Suprapubic skin (tissue), 4 donors: ENCODE measurements around the gene LINS1. TPM values are rescaled to one million over a fixed set of nuclear protein-coding genes. Genes with fewer than 3 reads are reported as not detected.

Experiments used
- DNase-seq, 2 donors: peaks; one replicate each; pipeline ENCODE4 v3.0.0-alpha.2; 2019; ENCODE audit warnings: low spot score in 2 of 2
- H3K27ac ChIP-seq: fragments of 200-600 bp; sonication (generic); one replicate; pipeline ENCODE4 v1.5.1; 2019
- H3K27me3 ChIP-seq: fragments of 200-600 bp; sonication (generic); one replicate; pipeline ENCODE4 v1.5.1; 2019
- H3K36me3 ChIP-seq: fragments of 200-600 bp; sonication (generic); one replicate; pipeline ENCODE4 v1.5.1; 2019
- H3K4me1 ChIP-seq: fragments of 200-600 bp; sonication (generic); one replicate; pipeline ENCODE4 v1.5.1; 2019
- H3K4me3 ChIP-seq: fragments of 200-600 bp; sonication (generic); one replicate; pipeline ENCODE4 v1.5.1; 2019; ENCODE audit warnings: mild to moderate bottlenecking
- H3K9me3 ChIP-seq: fragments of 200-600 bp; sonication (generic); one replicate; pipeline ENCODE4 v1.5.1; 2019
- EP300 ChIP-seq: sonication (generic); formaldehyde crosslinking; IDR thresholded peaks from one replicate; pipeline ENCODE4 v1.6.1; 2017; ENCODE audit warnings: antibody characterized with exemption
- POLR2A ChIP-seq, 2 donors: fragments of 450-650 bp; IDR thresholded peaks; one replicate each; pipeline ENCODE4 v1.6.1; 2017; ENCODE audit warnings: antibody characterized with exemption in 2 of 2, mild to moderate bottlenecking in 2 of 2, moderate library complexity in 2 of 2
- POLR2AphosphoS5 ChIP-seq, 3 donors: sonication (generic); formaldehyde crosslinking; IDR thresholded peaks; one replicate each; pipeline ENCODE4 v1.6.1; 2017; ENCODE audit warnings: antibody characterized with exemption in 3 of 3
- WGBS: methylation state at CpG from one replicate; pipeline ENCODE4 v1.1.5; 2018; 5-methylcytosine and 5-hydroxymethylcytosine counted together
- total RNA-seq, 4 donors: library from RNA; depleted of rRNA; stranded (reverse); fragments of >200 nt; gene quantifications; one replicate each; pipeline ENCODE4 v1.1.0, GENCODE V29; 2016
- TF ChIP-seq, protein P1 (sequence below), 2 donors: fragments of 200-600 bp in 1 of 2; fragments of 450-650 bp in 1 of 2; sonication (generic) in 1 of 2; IDR thresholded peaks; one replicate each; pipeline ENCODE4 v1.5.1; 2016 to 2019; ENCODE audit warnings: antibody characterized with exemption in 2 of 2, mild to moderate bottlenecking in 1 of 2, moderate library complexity in 1 of 2

Gene LINS1
- total RNA-seq, 4 donors from 2014 or later, result 17.6 to 25.2 (median 20.7) TPM

DNA sequence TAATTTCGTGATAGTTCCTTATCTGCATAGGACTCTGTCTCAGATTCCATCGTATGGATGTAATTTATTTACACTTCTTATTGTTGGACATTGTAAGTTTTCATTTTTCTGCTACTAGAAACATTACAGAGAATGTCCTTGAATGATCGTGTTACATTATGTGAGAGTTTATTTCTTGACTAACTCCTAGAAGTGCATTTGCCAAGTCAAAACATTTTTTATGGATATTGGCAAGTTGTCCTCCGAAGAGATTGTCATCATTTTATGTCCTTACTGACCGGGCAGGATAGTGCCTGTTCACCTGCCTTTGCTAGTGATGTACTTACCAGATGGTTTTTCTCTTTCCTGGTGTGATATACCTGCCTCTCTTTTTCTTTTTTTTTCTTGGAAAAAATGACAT, 13.8 kb upstream of the LINS1 start:
- WGBS, result 28% methylated on average over 5 of the region's 5 CpGs
- no peak overlapping the region for H3K4me3 ChIP-seq
- no peaks in the 10 kb centered on the region for H3K4me1 ChIP-seq
- no peak for TF ChIP-seq POLR2A (IDR thresholded peaks at IDR 0.05)
- TF ChIP-seq, protein P1, sequence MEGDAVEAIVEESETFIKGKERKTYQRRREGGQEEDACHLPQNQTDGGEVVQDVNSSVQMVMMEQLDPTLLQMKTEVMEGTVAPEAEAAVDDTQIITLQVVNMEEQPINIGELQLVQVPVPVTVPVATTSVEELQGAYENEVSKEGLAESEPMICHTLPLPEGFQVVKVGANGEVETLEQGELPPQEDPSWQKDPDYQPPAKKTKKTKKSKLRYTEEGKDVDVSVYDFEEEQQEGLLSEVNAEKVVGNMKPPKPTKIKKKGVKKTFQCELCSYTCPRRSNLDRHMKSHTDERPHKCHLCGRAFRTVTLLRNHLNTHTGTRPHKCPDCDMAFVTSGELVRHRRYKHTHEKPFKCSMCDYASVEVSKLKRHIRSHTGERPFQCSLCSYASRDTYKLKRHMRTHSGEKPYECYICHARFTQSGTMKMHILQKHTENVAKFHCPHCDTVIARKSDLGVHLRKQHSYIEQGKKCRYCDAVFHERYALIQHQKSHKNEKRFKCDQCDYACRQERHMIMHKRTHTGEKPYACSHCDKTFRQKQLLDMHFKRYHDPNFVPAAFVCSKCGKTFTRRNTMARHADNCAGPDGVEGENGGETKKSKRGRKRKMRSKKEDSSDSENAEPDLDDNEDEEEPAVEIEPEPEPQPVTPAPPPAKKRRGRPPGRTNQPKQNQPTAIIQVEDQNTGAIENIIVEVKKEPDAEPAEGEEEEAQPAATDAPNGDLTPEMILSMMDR (IDR thresholded peaks at IDR 0.05), result no peak
- no peak for TF ChIP-seq EP300
- TF ChIP-seq POLR2AphosphoS5 (IDR thresholded peaks at IDR 0.05), result no peak
- peaks cover 46% of the 10 kb centered on the region for H3K36me3 ChIP-seq
- DNase-seq, result no peak
- H3K9me3 ChIP-seq, result no peaks in the 10 kb centered on the region
- no peak overlapping the region for H3K27ac ChIP-seq
- no peaks in the 10 kb centered on the region for H3K27me3 ChIP-seq

DNA sequence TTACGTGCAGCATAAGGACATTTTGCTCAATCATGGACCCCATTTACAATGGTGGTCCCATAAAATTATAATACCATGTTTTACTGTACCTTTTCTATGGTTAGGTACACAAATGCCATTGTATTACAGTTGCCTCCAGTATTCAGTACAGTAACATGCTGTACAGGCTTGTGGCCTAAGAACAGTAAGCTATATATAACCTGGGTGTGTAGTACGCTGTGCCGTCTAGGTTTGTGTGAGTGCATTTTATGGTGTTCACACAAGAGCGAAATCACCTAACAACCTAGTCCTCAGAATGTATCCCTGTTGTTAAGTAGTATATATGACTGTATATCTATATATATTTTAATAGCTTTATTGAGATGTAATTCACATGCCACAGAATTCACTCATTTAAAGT, 12.9 kb upstream of the LINS1 start:
- Histone ChIP-seq H3K36me3 (peaks cover 45% of the 10 kb centered on the region), H3K4me3 (no peak overlapping the region), H3K9me3 (no peaks in the 10 kb centered on the region), H3K27me3 (no peaks in the 10 kb centered on the region), H3K4me1 (no peaks in the 10 kb centered on the region), H3K27ac (no peak overlapping the region)
- 87% methylated on average over 4 of the region's 4 CpGs for WGBS
- TF ChIP-seq POLR2AphosphoS5 (IDR thresholded peaks at IDR 0.05), result no peak
- TF ChIP-seq EP300, result no peak
- TF ChIP-seq, protein P1 (IDR thresholded peaks at IDR 0.05), result no peak
- no peak for TF ChIP-seq POLR2A (IDR thresholded peaks at IDR 0.05)
- DNase-seq, result no peak

DNA sequence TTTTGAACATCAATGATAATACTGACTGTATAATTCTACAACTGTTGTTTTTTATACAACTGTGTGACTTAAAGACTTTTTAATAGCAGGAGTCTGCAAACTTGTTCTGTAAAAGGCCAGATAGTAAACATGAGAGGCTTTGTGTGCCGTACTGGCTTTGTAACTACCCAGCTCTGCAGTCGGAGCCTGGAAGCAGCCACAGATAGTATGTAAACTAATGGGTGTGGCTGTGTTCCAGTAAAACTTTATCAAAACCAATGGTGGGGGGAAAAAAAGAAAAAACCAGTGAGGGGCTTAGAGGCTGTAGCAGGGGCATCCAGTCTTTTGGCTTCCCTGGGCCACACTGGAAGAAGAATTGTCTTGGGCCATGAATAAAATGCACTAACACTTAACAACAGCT, 12.4 kb upstream of the LINS1 start:
- no peak for TF ChIP-seq POLR2A (IDR thresholded peaks at IDR 0.05)
- no peak for TF ChIP-seq POLR2AphosphoS5 (IDR thresholded peaks at IDR 0.05)
- TF ChIP-seq EP300, result no peak
- TF ChIP-seq, protein P1 (IDR thresholded peaks at IDR 0.05), result no peak
- Histone ChIP-seq H3K9me3 (no peaks in the 10 kb centered on the region), H3K36me3 (peaks cover 49% of the 10 kb centered on the region), H3K4me1 (no peaks in the 10 kb centered on the region), H3K27me3 (no peaks in the 10 kb centered on the region), H3K4me3 (no peak overlapping the region), H3K27ac (no peak overlapping the region)
- 71% methylated on average over 2 of the region's 2 CpGs for WGBS
- DNase-seq, result no peak

DNA sequence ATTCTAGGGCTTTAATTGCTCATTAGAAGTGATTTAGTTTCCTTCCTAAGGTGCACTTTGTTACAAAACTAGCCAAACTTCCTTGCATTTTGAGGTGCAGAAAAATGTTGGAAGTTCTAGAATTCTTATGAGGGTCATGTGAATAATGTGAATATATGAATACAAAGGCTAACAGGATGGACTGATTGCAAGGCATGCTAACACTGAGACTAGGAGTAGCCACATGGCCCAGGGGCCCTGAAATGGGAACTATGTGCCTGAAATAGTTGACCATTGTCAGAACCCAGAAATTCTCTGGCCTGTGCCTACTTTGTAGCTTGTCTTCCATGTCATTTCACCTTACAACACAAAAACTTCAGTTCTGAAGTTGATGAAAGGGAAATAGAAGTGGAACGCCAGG, 11.2 kb upstream of the LINS1 start:
- peaks cover 49% of the 10 kb centered on the region for H3K36me3 ChIP-seq

DNA sequence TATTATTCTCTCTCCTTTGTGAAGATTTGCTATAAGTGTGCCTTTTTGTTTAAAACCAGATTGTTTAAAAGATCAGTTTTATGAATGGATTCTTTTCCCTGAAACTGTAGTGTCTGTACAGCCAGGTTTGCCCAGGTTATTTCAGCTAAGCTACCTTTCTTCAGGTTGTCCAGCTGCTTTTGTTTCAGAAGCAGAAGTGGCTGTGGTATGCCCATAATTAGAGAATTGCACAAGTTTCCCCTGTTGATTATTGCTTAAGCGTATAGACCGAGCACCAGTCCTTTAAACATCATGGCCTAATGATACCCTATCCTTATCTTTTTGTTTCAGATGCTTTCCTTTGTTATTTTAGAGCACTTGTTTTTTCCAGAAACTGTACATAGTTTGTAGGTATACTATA, 10.6 kb upstream of the LINS1 start:
- no peaks in the 10 kb centered on the region for H3K27me3 ChIP-seq

More for the DNA sequence above, 11.2 kb upstream of the LINS1 start:
- no peaks in the 10 kb centered on the region for H3K27me3 ChIP-seq
- WGBS, result 100% methylated on average over 1 of the region's 1 CpG
- no peak overlapping the region for H3K4me3 ChIP-seq
- DNase-seq, result no peak
- no peak overlapping the region for H3K27ac ChIP-seq
- no peak for TF ChIP-seq POLR2A (IDR thresholded peaks at IDR 0.05)
- no peak for TF ChIP-seq POLR2AphosphoS5 (IDR thresholded peaks at IDR 0.05)
- TF ChIP-seq, protein P1 (IDR thresholded peaks at IDR 0.05), result no peak
- TF ChIP-seq EP300, result no peak
- no peaks in the 10 kb centered on the region for H3K9me3 ChIP-seq
- H3K4me1 ChIP-seq, result no peaks in the 10 kb centered on the region

More for the DNA sequence above, 10.6 kb upstream of the LINS1 start:
- TF ChIP-seq POLR2A (IDR thresholded peaks at IDR 0.05) (no peak), POLR2AphosphoS5 (IDR thresholded peaks at IDR 0.05) (no peak), EP300 (no peak)
- TF ChIP-seq, protein P1 (IDR thresholded peaks at IDR 0.05), result no peak
- H3K4me1 ChIP-seq, result no peaks in the 10 kb centered on the region
- H3K9me3 ChIP-seq, result no peaks in the 10 kb centered on the region
- no peak overlapping the region for H3K27ac ChIP-seq
- 95% methylated on average over 2 of the region's 2 CpGs for WGBS
- no peak overlapping the region for H3K4me3 ChIP-seq
- peaks cover 55% of the 10 kb centered on the region for H3K36me3 ChIP-seq
- DNase-seq, result no peak
